PC-3 (cell line): Measurements from ENCODE around the gene FOXP3.

Experiments
- CTCF ChIP-seq: fragments of 300-600 bp; sonication (generic); conservative IDR thresholded peaks from 2 replicates; pipeline ENCODE4 v1.5.1; 2017; ENCODE audit warnings: antibody characterized with exemption, low read depth, mild to moderate bottlenecking, low read length
- EZH2 ChIP-seq: fragments of 300-600 bp; sonication (generic); IDR thresholded peaks from one replicate; pipeline ENCODE4 v1.6.1; 2017; ENCODE audit warnings: antibody characterized with exemption, mild to moderate bottlenecking, low read length; ENCODE audit not compliant: unreplicated experiment
- EZH2phosphoT487 ChIP-seq: fragments of 300-600 bp; sonication (generic); IDR thresholded peaks from 2 replicates; pipeline ENCODE4 v1.6.1; 2018; ENCODE audit warnings: mild to moderate bottlenecking, antibody characterized with exemption, low read length, borderline replicate concordance

DNA sequence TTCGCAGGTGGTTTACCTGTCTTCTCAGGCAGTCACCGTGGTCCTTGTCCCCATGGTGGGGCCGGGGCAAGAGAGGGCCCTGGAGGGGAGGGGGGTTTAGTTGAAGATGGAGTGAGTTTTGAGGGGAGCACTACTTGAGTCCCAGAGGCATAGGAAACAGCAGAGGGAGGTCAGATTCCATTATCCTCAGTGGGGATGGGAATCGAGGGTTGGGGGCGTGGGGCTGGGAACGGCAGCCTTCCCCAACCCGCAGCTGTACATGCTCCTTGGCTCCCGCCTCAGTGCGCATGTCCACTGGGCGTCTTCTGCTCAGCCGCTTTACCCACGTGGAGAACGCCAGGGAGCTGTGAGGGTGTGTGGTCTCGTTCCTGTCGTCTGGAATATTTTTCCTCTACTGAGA is 38.8 kb upstream of the FOXP3 start, which contains the start of gene GAGE10:
- TF ChIP-seq CTCF: no peak
- TF ChIP-seq EZH2: no peak
- no peak for TF ChIP-seq EZH2phosphoT487
